Upper lobe of right lung (tissue), 1 donor: ENCODE data around the gene STYXL1. TPM values are rescaled to one million over a fixed set of nuclear protein-coding genes. Genes with fewer than 3 reads are reported as not detected.
"Not testable (repeated sequence)": the region's sequence is repeated elsewhere in the genome, so short reads cannot be mapped to it uniquely, and the experiment has no call there.

Experiments used
- ATAC-seq: fragments of 200-7000 bp; cut with Tn5 transposase; one replicate; pipeline ENCODE4 v1.9.1; 2020; ENCODE audit warnings: mild to moderate bottlenecking, moderate library complexity
- DNase-seq: peaks from one replicate; pipeline ENCODE4 v3.0.0-alpha.2; 2020
- H3K27ac ChIP-seq: fragments of 200-600 bp; one replicate; pipeline ENCODE4 v1.8.0; 2022
- H3K27me3 ChIP-seq: fragments of 200-600 bp; one replicate; pipeline ENCODE4 v1.8.0; 2022; ENCODE audit warnings: mild to moderate bottlenecking
- H3K36me3 ChIP-seq: fragments of 200-600 bp; one replicate; pipeline ENCODE4 v1.8.0; 2022
- H3K4me1 ChIP-seq: fragments of 200-600 bp; one replicate; pipeline ENCODE4 v1.8.0; 2022
- H3K4me3 ChIP-seq: fragments of 200-600 bp; one replicate; pipeline ENCODE4 v1.8.0; 2022; ENCODE audit warnings: mild to moderate bottlenecking
- H3K9me3 ChIP-seq: fragments of 200-600 bp; one replicate; pipeline ENCODE4 v1.8.0; 2022
- intact Hi-C: fragments of 100-400 bp; cut with DNase I; formaldehyde crosslinking; loops from one replicate; pipeline ENCODE4 v1.11.0; 2022
- total RNA-seq: library from RNA; stranded (reverse); fragmentation: NEBNext Ultra II Directional; extraction: Animal tissue kit (Norgen Biotek cat#: 25700); gene quantifications from one replicate; pipeline ENCODE4 v1.2.1, GENCODE V29; 2021
- TF ChIP-seq, protein P1 (sequence below): fragments of 200-600 bp; IDR thresholded peaks from one replicate; pipeline ENCODE4 v1.8.0; 2022; ENCODE audit warnings: antibody characterized with exemption
- donor health status: DM: no; HTN: yes; CAD: no; lungs with severe emphysema.

STYXL1 gene
- total RNA-seq, 1 donor from 2014 or later: 20.9 TPM

DNA sequence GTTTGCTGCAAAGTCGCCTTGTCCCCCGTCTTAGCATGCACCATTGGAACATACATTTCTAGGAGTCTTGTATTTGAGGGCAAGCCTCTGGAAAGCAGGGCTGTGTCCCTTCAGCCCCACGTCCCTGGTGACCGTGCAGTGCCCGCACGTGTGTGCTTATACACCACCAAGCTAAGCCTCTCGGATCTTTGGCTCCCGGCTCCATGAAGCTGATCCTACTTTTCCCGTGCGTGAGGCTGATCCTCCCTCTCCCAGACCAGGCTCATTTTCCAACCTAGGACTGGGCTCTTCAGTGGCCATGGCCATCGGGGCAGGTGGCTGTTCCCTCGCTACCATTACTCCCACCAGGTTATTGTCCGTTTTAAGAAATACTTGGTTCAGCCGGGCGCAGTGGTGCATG lies 14.5 kb upstream of the STYXL1 start:
- no peak overlapping the region for H3K4me3 ChIP-seq
- no peak for ATAC-seq
- intact Hi-C loops: no loop called here
- H3K27me3 ChIP-seq: no peaks in the 10 kb centered on the region
- H3K36me3 ChIP-seq: peaks cover 100% of the 10 kb centered on the region
- TF ChIP-seq, protein P1, sequence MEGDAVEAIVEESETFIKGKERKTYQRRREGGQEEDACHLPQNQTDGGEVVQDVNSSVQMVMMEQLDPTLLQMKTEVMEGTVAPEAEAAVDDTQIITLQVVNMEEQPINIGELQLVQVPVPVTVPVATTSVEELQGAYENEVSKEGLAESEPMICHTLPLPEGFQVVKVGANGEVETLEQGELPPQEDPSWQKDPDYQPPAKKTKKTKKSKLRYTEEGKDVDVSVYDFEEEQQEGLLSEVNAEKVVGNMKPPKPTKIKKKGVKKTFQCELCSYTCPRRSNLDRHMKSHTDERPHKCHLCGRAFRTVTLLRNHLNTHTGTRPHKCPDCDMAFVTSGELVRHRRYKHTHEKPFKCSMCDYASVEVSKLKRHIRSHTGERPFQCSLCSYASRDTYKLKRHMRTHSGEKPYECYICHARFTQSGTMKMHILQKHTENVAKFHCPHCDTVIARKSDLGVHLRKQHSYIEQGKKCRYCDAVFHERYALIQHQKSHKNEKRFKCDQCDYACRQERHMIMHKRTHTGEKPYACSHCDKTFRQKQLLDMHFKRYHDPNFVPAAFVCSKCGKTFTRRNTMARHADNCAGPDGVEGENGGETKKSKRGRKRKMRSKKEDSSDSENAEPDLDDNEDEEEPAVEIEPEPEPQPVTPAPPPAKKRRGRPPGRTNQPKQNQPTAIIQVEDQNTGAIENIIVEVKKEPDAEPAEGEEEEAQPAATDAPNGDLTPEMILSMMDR: no peak
- no peaks in the 10 kb centered on the region for H3K9me3 ChIP-seq
- H3K27ac ChIP-seq: no peak overlapping the region
- H3K4me1 ChIP-seq: no peaks in the 10 kb centered on the region
- DNase-seq: no peak

DNA sequence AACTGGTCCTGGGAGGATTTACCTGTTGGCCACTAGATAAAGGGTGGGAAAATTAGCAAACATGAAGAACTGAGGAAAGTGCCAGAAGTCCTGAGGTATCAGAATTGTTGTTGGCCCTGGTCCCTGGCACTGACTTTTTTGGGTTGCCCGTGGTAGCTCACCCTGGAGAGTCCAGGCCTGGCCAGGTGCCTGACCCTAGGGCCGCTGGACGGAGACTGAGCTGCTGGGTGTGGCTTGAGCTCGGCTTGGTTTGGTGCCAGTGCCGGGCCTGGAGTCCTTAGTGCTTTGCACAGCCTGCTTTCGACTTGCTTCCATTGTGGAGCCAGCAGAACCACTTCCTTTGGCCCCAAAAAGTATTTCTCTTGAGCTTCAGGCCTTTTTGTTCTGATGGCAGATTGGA lies 13.0 kb upstream of the STYXL1 start:
- no peak for ATAC-seq
- Histone ChIP-seq H3K4me1 (no peaks in the 10 kb centered on the region), H3K9me3 (no peaks in the 10 kb centered on the region), H3K36me3 (peaks cover 99% of the 10 kb centered on the region), H3K27me3 (no peaks in the 10 kb centered on the region), H3K4me3 (no peak overlapping the region), H3K27ac (no peak overlapping the region)
- TF ChIP-seq, protein P1: no peak
- DNase-seq: no peak
- intact Hi-C loops: no loop called here

DNA sequence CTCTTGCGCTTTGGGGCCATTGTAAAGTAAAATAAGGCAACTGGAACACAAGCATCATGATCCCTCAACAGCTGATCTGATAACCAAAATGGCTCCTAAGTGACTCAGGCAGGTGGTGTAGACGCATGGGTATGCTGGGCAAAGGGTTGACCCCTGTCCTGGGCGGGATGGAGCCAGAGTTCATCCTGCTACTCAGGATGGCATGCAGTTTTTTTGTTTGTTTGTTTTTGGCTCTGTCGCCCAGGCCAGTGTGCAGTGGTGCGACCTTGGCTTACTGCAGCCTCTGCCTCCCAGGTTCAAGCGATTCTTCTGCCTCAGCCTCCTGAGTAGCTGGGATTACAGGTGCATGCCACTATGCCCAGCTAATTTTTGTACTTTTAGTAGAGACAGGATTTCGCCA lies 10.9 kb upstream of the STYXL1 start:
- H3K9me3 ChIP-seq, ATAC-seq, H3K4me3 ChIP-seq, H3K27me3 ChIP-seq, intact Hi-C loops, DNase-seq, H3K4me1 ChIP-seq, H3K27ac ChIP-seq: not testable (repeated sequence)
- peaks cover 94% of the 10 kb centered on the region for H3K36me3 ChIP-seq

DNA sequence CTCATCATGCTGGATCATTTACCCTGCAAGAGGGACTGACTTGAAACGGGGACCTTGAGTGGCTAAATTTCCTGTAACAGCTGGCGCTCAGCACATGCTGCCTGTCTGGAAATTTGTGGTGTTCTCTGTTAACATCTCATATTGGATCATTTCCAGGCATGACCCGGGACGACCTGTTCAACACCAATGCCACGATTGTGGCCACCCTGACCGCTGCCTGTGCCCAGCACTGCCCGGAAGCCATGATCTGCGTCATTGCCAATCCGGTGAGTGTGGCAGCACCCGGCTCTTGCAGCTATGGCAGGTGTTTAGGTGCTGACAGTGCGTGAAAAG lies 10.0 kb upstream of the STYXL1 start:
- TF ChIP-seq, protein P1: no peak
- no peaks in the 10 kb centered on the region for H3K27me3 ChIP-seq
- no peak overlapping the region for H3K27ac ChIP-seq
- H3K36me3 ChIP-seq: peaks cover 91% of the 10 kb centered on the region
- H3K9me3 ChIP-seq: no peaks in the 10 kb centered on the region
- ATAC-seq (no peak), DNase-seq (no peak)
- no peaks in the 10 kb centered on the region for H3K4me1 ChIP-seq
- H3K4me3 ChIP-seq: no peak overlapping the region
- intact Hi-C loops: no loop called here

DNA sequence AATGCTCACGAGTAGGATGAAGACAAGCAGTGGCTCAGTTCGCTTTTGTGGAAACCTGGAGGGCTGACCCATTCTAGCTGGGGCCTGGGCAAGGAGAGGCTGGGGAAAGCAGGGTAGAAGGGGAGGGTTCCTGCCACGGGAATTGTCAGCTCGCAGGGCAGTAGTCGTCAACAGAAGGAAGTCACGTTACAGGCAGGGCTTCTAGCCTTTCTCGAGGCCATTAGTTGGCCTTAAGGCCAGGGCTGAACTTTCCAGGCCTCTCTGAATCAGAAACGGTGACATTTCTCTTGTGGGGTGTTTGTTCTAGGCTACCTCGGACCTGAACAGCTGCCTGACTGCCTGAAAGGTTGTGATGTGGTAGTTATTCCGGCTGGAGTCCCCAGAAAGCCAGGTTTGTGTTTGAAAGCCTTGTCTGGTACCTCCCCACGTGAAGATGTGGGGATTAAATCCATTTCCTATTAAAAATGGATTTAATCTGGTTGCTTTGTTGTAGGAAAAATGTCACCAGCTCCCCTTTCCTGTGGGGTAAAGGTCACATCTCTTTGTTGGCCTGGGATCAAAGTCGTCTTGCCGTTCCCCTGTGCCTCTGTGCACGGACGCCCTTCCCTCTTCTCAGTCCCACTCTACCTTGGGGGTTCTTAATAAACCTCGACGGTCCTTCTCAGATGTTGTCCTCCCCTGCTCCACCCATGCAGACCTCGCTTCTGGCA lies 9.5 kb upstream of the STYXL1 start:
- intact Hi-C loops: no loop called here
- H3K27ac ChIP-seq: no peak overlapping the region
- H3K36me3 ChIP-seq: peaks cover 85% of the 10 kb centered on the region
- no peaks in the 10 kb centered on the region for H3K4me1 ChIP-seq
- ATAC-seq (no peak), DNase-seq (no peak)
- H3K9me3 ChIP-seq: no peaks in the 10 kb centered on the region
- H3K4me3 ChIP-seq: no peak overlapping the region
- H3K27me3 ChIP-seq: no peaks in the 10 kb centered on the region
- TF ChIP-seq, protein P1: no peak

DNA sequence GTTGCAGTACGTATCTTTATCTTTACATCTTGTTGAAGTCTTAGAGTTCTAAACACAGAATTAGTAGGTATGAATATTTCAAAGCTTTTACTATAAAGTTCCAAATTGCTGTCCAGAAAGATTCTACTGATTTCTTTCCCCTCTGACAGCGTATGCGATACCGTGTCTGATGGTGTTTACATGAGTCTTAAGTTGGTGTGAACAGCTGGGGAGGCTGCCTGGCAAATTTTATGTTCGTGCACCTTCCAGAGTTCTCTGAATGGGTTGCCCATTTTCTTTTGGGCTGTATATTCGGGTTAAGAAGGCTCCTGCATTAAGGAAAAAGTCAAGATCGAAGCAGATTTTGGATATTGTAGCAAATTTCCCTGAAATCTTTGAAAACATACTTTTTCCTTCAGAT lies 8.4 kb upstream of the STYXL1 start:
- no peak overlapping the region for H3K27ac ChIP-seq
- H3K36me3 ChIP-seq: peaks cover 83% of the 10 kb centered on the region
- no peaks in the 10 kb centered on the region for H3K9me3 ChIP-seq
- H3K4me1 ChIP-seq: no peaks in the 10 kb centered on the region
- H3K4me3 ChIP-seq: no peak overlapping the region
- no peak for ATAC-seq
- intact Hi-C loops: no loop called here
- TF ChIP-seq, protein P1: no peak
- DNase-seq: no peak
- no peaks in the 10 kb centered on the region for H3K27me3 ChIP-seq
